Activated CD4-positive, alpha-beta memory T cell treated with anti-CD3 and anti-CD28 coated beads, Interleukin-2, amount 10 ng/mL, durations not matched to agents 7 days and 5 days (primary cell): ENCODE results near the gene IMPG2. TPM values are rescaled to one million over a fixed set of nuclear protein-coding genes. Genes with fewer than 3 reads are reported as not detected.
"Not testable (repeated sequence)": the region's sequence is repeated elsewhere in the genome, so short reads cannot be mapped to it uniquely, and the experiment has no call there.

Source experiments
- CTCF ChIA-PET: fragments of 350-600 bp; sonication (Branson Sonifier 250); formaldehyde crosslinking; loops from one replicate; lab custom pipeline; 2021; ENCODE audit warnings: antibody characterized with exemption, inconsistent platforms; lab: Charles Lee
- POLR2A ChIA-PET: fragments of 350-600 bp; sonication (Branson Sonifier 250); formaldehyde crosslinking; loops from one replicate; lab custom pipeline; 2021; ENCODE audit warnings: antibody characterized with exemption; lab: Charles Lee
- DNase-seq: peaks from one replicate; pipeline ENCODE4 v3.0.0-alpha.2; 2020
- H3K27ac Mint-ChIP-seq: one replicate; pipeline ENCODE4 v1.8.0; 2021; ENCODE audit warnings: mild to moderate bottlenecking, mixed read lengths
- H3K27me3 Mint-ChIP-seq: one replicate; pipeline ENCODE4 v1.8.0; 2021; ENCODE audit warnings: mixed read lengths
- H3K36me3 Mint-ChIP-seq: one replicate; pipeline ENCODE4 v1.8.0; 2021; ENCODE audit warnings: low read depth, mixed read lengths
- H3K4me1 Mint-ChIP-seq: one replicate; pipeline ENCODE4 v1.8.0; 2021; ENCODE audit warnings: mixed read lengths
- H3K4me3 Mint-ChIP-seq: one replicate; pipeline ENCODE4 v1.8.0; 2021; ENCODE audit warnings: mild to moderate bottlenecking, mixed read lengths
- H3K9me3 Mint-ChIP-seq: one replicate; pipeline ENCODE4 v1.8.0; 2021; ENCODE audit warnings: mixed read lengths
- total RNA-seq, 2 experiments: library from RNA; stranded (reverse); gene quantifications; one replicate each; pipeline ENCODE4 v1.2.3, GENCODE V29; 2021

IMPG2 gene
- under 1 TPM; 0.18 to 0.25 TPM for total RNA-seq

DNA sequence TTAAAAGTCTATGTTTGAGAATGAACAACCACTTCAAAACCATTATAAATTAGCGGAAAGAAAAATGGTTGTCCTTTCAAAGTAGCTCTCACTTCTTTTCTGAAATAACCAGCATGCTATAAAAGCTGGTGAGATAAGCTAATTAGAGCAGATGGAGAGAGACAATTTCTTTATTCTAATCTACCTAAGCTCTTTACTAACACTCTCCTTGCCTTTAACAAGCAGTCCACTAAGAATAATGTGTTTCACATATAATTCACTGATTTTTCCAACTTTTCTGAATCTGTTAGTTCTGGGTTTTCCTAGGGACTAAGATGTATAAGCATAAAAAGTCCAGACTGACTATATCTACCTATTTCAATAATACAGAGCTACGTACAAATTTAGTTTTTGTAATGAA is at the start of gene IMPG2:
TSS of gene IMPG2 (minus strand) at position 101 of the 400 bp plus-strand sequence. CDS start 203 bp downstream, outside the sequence.
- no peak within 1 kb of the TSS for H3K4me3 Mint-ChIP-seq
- no peaks in the 10 kb centered on the region for H3K36me3 Mint-ChIP-seq
- ChIA-PET CTCF (interaction anchor here (1.5 kb wide), 1 partner anchor 11 kb away, joined by 3 read pairs; no protein-coding TSS in a partner anchor), POLR2A (no interaction called here)
- no peaks in the 10 kb centered on the region for H3K27me3 Mint-ChIP-seq
- H3K27ac Mint-ChIP-seq = no peak within 1 kb of the TSS
- H3K9me3 Mint-ChIP-seq = no peaks in the 10 kb centered on the region
- no peak for DNase-seq
- H3K4me1 Mint-ChIP-seq = no peaks in the 10 kb centered on the region

GRCh38 chr3:101362406-101362805 is 42.0 kb upstream of the IMPG2 start:
- ChIA-PET POLR2A (no interaction called here), CTCF (no interaction called here)
- H3K4me3 Mint-ChIP-seq = no peak overlapping the region
- peaks cover 16% of the 10 kb centered on the region for H3K9me3 Mint-ChIP-seq
- H3K27me3 Mint-ChIP-seq = no peaks in the 10 kb centered on the region
- no peak for DNase-seq
- peaks cover 58% of the 10 kb centered on the region for H3K36me3 Mint-ChIP-seq
- no peaks in the 10 kb centered on the region for H3K4me1 Mint-ChIP-seq
- no peak overlapping the region for H3K27ac Mint-ChIP-seq

- Mint-ChIP-seq H3K4me1 (peaks cover 2% of the 10 kb centered on the region), H3K4me3 (no peak overlapping the region), H3K27me3 (no peaks in the 10 kb centered on the region), H3K27ac (no peak overlapping the region), H3K36me3 (peaks cover 25% of the 10 kb centered on the region), H3K9me3 (peaks cover 4% of the 10 kb centered on the region)
- POLR2A ChIA-PET = interaction anchor here (0.6 kb wide), 1 partner anchor 222 kb away, joined by 3 read pairs; the partner anchor contains the start of gene PCNP
- no peak for DNase-seq
- CTCF ChIA-PET = no interaction called here
Observed at GRCh38 chr3:101351829-101352228, 31.5 kb upstream of the IMPG2 start.

- Mint-ChIP-seq H3K27me3 (no peaks in the 10 kb centered on the region), H3K4me1 (no peaks in the 10 kb centered on the region)
Observed at GRCh38 chr3:101340591-101340990, 20.2 kb upstream of the IMPG2 start.

DNA sequence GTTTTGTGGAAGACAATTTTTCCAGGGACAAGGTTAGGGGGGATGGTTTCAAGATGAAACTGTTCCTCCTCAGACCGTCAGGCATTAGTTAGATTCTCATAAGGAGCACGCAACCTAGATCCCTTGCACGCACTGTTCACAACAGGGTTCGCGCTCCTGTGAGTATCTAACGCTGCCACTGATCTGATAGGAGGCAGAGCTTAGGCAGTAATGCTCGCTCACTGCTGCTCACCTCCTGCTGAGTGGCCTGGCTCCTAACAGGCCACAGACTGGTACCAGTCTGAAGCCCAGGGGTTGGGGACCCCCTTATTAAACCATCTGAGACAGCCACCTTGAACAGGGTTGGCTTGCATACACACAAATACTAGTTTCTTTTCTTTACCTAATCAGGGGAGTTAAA is 13.5 kb upstream of the IMPG2 start:
- CTCF ChIA-PET = no interaction called here
- POLR2A ChIA-PET = no interaction called here
- Mint-ChIP-seq H3K27me3 (no peaks in the 10 kb centered on the region), H3K9me3 (no peaks in the 10 kb centered on the region), H3K27ac (no peak overlapping the region), H3K36me3 (peaks cover 22% of the 10 kb centered on the region), H3K4me1 (no peaks in the 10 kb centered on the region), H3K4me3 (no peak overlapping the region)
- DNase-seq = no peak

More at GRCh38 chr3:101340591-101340990, 20.2 kb upstream of the IMPG2 start:
- CTCF ChIA-PET = no interaction called here
- Mint-ChIP-seq H3K9me3 (no peaks in the 10 kb centered on the region), H3K4me3 (no peak overlapping the region), H3K36me3 (peaks cover 41% of the 10 kb centered on the region), H3K27ac (no peak overlapping the region)
- no peak for DNase-seq
- POLR2A ChIA-PET = no interaction called here

- Mint-ChIP-seq H3K27ac (no peak overlapping the region), H3K27me3 (no peaks in the 10 kb centered on the region), H3K9me3 (no peaks in the 10 kb centered on the region), H3K36me3 (peaks cover 24% of the 10 kb centered on the region), H3K4me1 (no peaks in the 10 kb centered on the region), H3K4me3 (no peak overlapping the region)
- POLR2A ChIA-PET = no interaction called here
- CTCF ChIA-PET = no interaction called here
- DNase-seq = no peak
Observed at GRCh38 chr3:101329016-101329673, 8.8 kb upstream of the IMPG2 start.

DNA sequence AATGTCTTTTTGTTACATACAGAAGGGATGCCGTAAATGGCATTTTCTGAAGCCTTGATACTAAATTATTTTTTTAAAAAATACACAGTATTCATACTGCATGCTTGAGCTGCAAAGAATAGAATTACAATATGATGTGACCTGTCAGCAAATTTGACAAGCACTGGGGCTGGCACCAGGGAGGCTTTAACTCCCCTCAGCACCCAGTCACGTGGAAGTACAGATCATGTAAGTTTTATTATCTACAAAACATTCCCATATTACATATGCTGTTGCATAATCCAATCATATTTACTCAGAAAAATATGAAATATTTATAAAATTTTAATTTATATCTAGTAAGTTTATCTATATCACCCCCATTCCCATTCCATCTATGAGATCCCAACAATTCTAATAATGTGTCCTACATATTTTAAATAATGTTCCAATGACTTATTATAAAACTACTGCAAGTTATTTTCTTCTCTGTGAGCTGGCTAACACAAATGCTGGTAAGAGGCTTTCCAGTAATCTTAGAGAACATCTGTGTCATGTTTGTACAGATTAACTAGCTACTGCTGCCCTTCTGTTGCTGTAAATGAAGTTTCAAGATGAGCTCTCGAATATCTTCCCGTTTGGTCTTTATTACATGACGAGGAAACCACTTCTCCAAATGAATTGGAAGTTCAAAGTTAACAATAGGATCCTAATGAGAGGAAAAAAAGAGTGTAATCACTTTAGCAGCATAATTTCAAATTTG is 5.2 kb upstream of the IMPG2 start:
- H3K36me3 Mint-ChIP-seq = peaks cover 21% of the 10 kb centered on the region
- no peaks in the 10 kb centered on the region for H3K4me1 Mint-ChIP-seq
- POLR2A ChIA-PET = no interaction called here
- H3K27me3 Mint-ChIP-seq = no peaks in the 10 kb centered on the region
- no peak overlapping the region for H3K4me3 Mint-ChIP-seq
- CTCF ChIA-PET = interaction anchor here (0.5 kb wide), 1 partner anchor 1011 kb away, joined by 3 read pairs; no protein-coding TSS in a partner anchor
- no peak overlapping the region for H3K27ac Mint-ChIP-seq
- H3K9me3 Mint-ChIP-seq = no peaks in the 10 kb centered on the region
- no peak for DNase-seq

DNA sequence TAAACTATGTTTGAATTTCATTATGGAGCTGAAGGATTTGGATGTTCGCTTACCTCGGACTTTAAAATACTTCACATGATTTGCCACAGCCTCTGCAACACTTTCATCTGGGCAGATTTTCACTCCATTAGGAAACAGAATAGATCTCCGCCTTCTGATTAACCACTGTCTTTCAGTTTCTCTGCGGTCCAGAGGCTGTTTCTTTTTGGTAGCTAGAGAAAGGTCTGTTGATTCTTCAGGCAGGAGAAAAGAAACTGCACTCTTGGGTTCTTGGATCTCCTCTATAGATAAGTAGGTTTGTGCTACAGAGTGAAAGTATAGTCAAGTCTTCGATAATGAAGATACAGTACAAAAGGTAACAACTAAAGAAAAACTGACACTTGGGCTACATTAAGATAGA is 844 bp downstream of the IMPG2 start:
- Mint-ChIP-seq H3K27me3 (no peaks in the 10 kb centered on the region), H3K9me3 (no peaks in the 10 kb centered on the region), H3K4me3 (no peak overlapping the region), H3K36me3 (no peaks in the 10 kb centered on the region), H3K27ac (no peak overlapping the region), H3K4me1 (no peaks in the 10 kb centered on the region)
- ChIA-PET POLR2A (no interaction called here), CTCF (no interaction called here)
- DNase-seq = no peak

DNA sequence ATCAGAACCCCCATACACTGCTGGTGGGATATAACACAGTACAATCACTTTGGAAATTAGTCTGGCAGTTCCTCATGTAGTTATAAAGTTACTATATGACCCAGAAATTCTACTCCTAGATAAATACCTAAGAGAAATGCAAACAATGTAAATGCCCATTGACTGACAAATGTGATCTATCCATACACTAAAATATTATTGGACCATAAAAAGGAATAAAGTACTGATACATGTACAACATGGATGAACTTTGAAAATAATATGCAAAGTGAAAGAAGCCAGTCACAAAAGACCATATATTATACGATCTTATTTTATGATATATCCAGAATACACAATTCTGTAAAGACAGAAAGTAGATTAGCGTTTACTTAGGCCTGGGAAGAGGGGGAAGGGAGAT is 7.8 kb downstream of the IMPG2 start:
- H3K27ac Mint-ChIP-seq = no peak overlapping the region
- H3K4me3 Mint-ChIP-seq = no peak overlapping the region
- no peak for DNase-seq
- ChIA-PET CTCF (no interaction called here), POLR2A (no interaction called here)
- H3K36me3 Mint-ChIP-seq = peaks cover 21% of the 10 kb centered on the region
- H3K27me3 Mint-ChIP-seq = no peaks in the 10 kb centered on the region
- H3K9me3 Mint-ChIP-seq = peaks cover 16% of the 10 kb centered on the region
- H3K4me1 Mint-ChIP-seq = no peaks in the 10 kb centered on the region

DNA sequence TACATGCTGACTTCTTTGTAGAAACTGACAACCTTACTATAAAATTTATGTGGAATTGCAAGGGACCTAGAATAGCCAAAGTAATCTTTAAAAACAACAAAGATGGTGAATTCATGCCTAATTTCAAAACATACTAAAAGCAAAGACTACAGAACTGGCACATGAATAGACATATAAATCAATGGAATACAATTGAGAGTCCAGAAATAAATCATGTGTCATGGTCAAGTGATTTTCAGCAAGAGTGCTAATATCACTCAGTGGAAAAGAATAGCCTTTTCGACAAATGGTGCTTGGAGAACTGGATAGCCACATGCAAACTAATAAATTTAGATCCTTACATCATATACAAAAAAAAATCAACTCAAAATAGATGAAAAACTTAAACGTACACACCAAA is 8.7 kb downstream of the IMPG2 start:
- peaks cover 25% of the 10 kb centered on the region for H3K36me3 Mint-ChIP-seq
- DNase-seq = no peak
- H3K27me3 Mint-ChIP-seq = no peaks in the 10 kb centered on the region
- peaks cover 20% of the 10 kb centered on the region for H3K9me3 Mint-ChIP-seq
- no peak overlapping the region for H3K27ac Mint-ChIP-seq
- no peak overlapping the region for H3K4me3 Mint-ChIP-seq
- CTCF ChIA-PET = no interaction called here
- POLR2A ChIA-PET = no interaction called here
- no peaks in the 10 kb centered on the region for H3K4me1 Mint-ChIP-seq

DNA sequence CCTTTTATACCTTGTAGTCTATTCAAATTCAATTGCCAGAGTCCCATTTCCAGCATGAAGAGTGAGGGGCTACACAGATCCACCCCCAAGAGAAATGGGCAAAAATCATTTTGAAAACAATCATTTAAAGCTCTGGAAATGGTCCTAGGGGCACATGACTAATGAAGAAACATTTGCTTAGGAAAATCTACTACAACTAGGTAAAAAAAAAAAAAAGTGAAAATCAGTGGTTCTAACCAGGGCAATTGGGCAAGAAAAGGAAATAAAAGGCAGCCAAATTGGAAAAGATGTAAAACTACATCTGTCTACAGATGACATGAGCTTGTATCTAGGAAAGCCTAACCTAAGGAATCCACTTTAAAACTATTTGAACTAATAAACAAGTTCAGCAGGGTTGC is 9.4 kb downstream of the IMPG2 start:
- POLR2A ChIA-PET = interaction anchor here (0.6 kb wide), 1 partner anchor 1509 kb away, joined by 3 read pairs; no protein-coding TSS in a partner anchor
- CTCF ChIA-PET = interaction anchor here (0.6 to 1.3 kb wide), 2 partner anchors 13 to 1479 kb away, joined by 3 to 4 read pairs; no protein-coding TSS in a partner anchor

GRCh38 chr3:101308147-101308772 is 12.1 kb downstream of the IMPG2 start:
- H3K4me3 Mint-ChIP-seq, DNase-seq, H3K27me3 Mint-ChIP-seq, POLR2A ChIA-PET, H3K4me1 Mint-ChIP-seq, H3K27ac Mint-ChIP-seq, CTCF ChIA-PET: not testable (repeated sequence)
- peaks cover 27% of the 10 kb centered on the region for H3K9me3 Mint-ChIP-seq
- peaks cover 29% of the 10 kb centered on the region for H3K36me3 Mint-ChIP-seq

More for the DNA sequence above, 9.4 kb downstream of the IMPG2 start:
- Mint-ChIP-seq H3K27ac (no peak overlapping the region), H3K4me3 (no peak overlapping the region), H3K27me3 (no peaks in the 10 kb centered on the region), H3K4me1 (no peaks in the 10 kb centered on the region), H3K9me3 (peaks cover 24% of the 10 kb centered on the region), H3K36me3 (peaks cover 25% of the 10 kb centered on the region)
- no peak for DNase-seq

- Mint-ChIP-seq H3K4me1 (no peaks in the 10 kb centered on the region), H3K9me3 (peaks cover 28% of the 10 kb centered on the region), H3K36me3 (peaks cover 21% of the 10 kb centered on the region), H3K27me3 (no peaks in the 10 kb centered on the region), H3K4me3 (no peak overlapping the region), H3K27ac (no peak overlapping the region)
- ChIA-PET POLR2A (no interaction called here), CTCF (no interaction called here)
- no peak for DNase-seq
Observed at GRCh38 chr3:101303836-101304235, 16.5 kb downstream of the IMPG2 start.
